Measurements from ENCODE around the gene MRGPRX2. TPM values are rescaled to one million over a fixed set of nuclear protein-coding genes. Genes with fewer than 3 reads are reported as not detected.

The MRGPRX2 gene
- total RNA-seq, 2 donors from 2014 or later: not detected

GRCh38 chr11:19093976-19094375 is 33.5 kb upstream of the MRGPRX2 start:
- DNase-seq: no peak
- no peak overlapping the region for H3K4me3 ChIP-seq (ENCODE audit: low read length)
- peaks cover 9% of the 10 kb centered on the region for H3K27me3 ChIP-seq (ENCODE audit: control insufficient read depth, insufficient read depth, low read length, poor library complexity, severe bottlenecking)
- H3K36me3 ChIP-seq (ENCODE audit: control insufficient read depth, insufficient read depth, low read length): no peaks in the 10 kb centered on the region
- H3K27ac ChIP-seq (ENCODE audit: low read depth, low read length): no peak overlapping the region
- TF ChIP-seq, protein P1, sequence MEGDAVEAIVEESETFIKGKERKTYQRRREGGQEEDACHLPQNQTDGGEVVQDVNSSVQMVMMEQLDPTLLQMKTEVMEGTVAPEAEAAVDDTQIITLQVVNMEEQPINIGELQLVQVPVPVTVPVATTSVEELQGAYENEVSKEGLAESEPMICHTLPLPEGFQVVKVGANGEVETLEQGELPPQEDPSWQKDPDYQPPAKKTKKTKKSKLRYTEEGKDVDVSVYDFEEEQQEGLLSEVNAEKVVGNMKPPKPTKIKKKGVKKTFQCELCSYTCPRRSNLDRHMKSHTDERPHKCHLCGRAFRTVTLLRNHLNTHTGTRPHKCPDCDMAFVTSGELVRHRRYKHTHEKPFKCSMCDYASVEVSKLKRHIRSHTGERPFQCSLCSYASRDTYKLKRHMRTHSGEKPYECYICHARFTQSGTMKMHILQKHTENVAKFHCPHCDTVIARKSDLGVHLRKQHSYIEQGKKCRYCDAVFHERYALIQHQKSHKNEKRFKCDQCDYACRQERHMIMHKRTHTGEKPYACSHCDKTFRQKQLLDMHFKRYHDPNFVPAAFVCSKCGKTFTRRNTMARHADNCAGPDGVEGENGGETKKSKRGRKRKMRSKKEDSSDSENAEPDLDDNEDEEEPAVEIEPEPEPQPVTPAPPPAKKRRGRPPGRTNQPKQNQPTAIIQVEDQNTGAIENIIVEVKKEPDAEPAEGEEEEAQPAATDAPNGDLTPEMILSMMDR (conservative IDR thresholded peaks at IDR 0.05): no peak
- Mint-ChIP-seq H3K4me1 (no peaks in the 10 kb centered on the region), H3K27ac (no peak overlapping the region), H3K36me3 (ENCODE audit: low read depth) (no peaks in the 10 kb centered on the region), H3K9me3 (no peaks in the 10 kb centered on the region), H3K27me3 (ENCODE audit: insufficient read depth) (peaks cover 17% of the 10 kb centered on the region), H3K4me3 (no peak overlapping the region)
- WGBS, 2 experiments (ENCODE audit: insufficient coverage in 1 of 2, insufficient read length in 1 of 2): 60 to 79% methylated on average over 1 to 4 of the region's 4 CpGs
- H3K4me1 ChIP-seq (ENCODE audit: control insufficient read depth, insufficient read depth, low read length): no peaks in the 10 kb centered on the region
- H3K9me3 ChIP-seq (ENCODE audit: control insufficient read depth, low read length): no peaks in the 10 kb centered on the region
- H3K9ac ChIP-seq (ENCODE audit: extremely low read depth, low read length, poor library complexity, severe bottlenecking): no peak overlapping the region

- Histone ChIP-seq H3K27me3 (ENCODE audit: control insufficient read depth, insufficient read depth, low read length, poor library complexity, severe bottlenecking) (peaks cover 9% of the 10 kb centered on the region), H3K27ac (ENCODE audit: low read depth, low read length) (no peak overlapping the region), H3K4me3 (ENCODE audit: low read length) (no peak overlapping the region), H3K9ac (ENCODE audit: extremely low read depth, low read length, poor library complexity, severe bottlenecking) (no peak overlapping the region), H3K4me1 (ENCODE audit: control insufficient read depth, insufficient read depth, low read length) (no peaks in the 10 kb centered on the region), H3K36me3 (ENCODE audit: control insufficient read depth, insufficient read depth, low read length) (no peaks in the 10 kb centered on the region), H3K9me3 (ENCODE audit: control insufficient read depth, low read length) (no peaks in the 10 kb centered on the region)
- Mint-ChIP-seq H3K27ac (no peak overlapping the region), H3K9me3 (no peaks in the 10 kb centered on the region), H3K4me3 (no peak overlapping the region), H3K36me3 (ENCODE audit: low read depth) (no peaks in the 10 kb centered on the region), H3K27me3 (ENCODE audit: insufficient read depth) (peaks cover 17% of the 10 kb centered on the region), H3K4me1 (no peaks in the 10 kb centered on the region)
- WGBS, 2 experiments (ENCODE audit: insufficient coverage in 1 of 2, insufficient read length in 1 of 2): 87% methylated on average over 2 of the region's 2 CpGs; no CpG with 5 or more reads in 1 of the 2 experiments
- DNase-seq: no peak
- TF ChIP-seq, protein P1 (conservative IDR thresholded peaks at IDR 0.05): no peak
These were observed 32.3 kb upstream of the MRGPRX2 start for GRCh38 chr11:19092850-19093249.

DNA sequence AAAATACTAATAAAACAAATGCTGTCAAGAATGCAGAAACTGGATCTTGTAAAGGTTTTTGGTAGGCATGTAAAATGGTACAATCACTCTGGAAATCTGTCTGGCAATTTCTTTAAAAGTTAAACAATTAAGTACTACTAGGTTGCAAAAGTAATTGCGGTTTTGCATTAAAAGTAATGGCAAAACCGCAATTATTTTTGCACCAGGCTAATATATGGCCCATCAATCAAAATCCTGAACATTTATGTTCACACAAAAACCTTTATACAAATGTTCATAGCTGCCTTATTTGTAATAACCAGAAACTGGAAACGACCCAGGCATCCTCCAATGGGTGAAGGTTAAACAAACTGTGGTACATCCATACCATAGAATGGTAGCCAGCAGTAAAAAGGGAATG is 31.8 kb upstream of the MRGPRX2 start:
- no peak for DNase-seq
- peaks cover 8% of the 10 kb centered on the region for H3K27me3 ChIP-seq (ENCODE audit: control insufficient read depth, insufficient read depth, low read length, poor library complexity, severe bottlenecking)
- no peak overlapping the region for H3K27ac ChIP-seq (ENCODE audit: low read depth, low read length)
- H3K9ac ChIP-seq (ENCODE audit: extremely low read depth, low read length, poor library complexity, severe bottlenecking): no peak overlapping the region
- TF ChIP-seq, protein P1 (conservative IDR thresholded peaks at IDR 0.05): no peak
- H3K27ac Mint-ChIP-seq: no peak overlapping the region
- H3K36me3 ChIP-seq (ENCODE audit: control insufficient read depth, insufficient read depth, low read length): no peaks in the 10 kb centered on the region
- H3K4me3 ChIP-seq (ENCODE audit: low read length): no peak overlapping the region
- 71 to 83% methylated on average over 3 of the region's 3 CpGs for WGBS, 2 experiments (ENCODE audit: insufficient coverage in 1 of 2, insufficient read length in 1 of 2)
- H3K27me3 Mint-ChIP-seq (ENCODE audit: insufficient read depth): peaks cover 17% of the 10 kb centered on the region
- H3K4me1 Mint-ChIP-seq: no peaks in the 10 kb centered on the region
- no peaks in the 10 kb centered on the region for H3K9me3 Mint-ChIP-seq
- H3K4me1 ChIP-seq (ENCODE audit: control insufficient read depth, insufficient read depth, low read length): no peaks in the 10 kb centered on the region
- H3K36me3 Mint-ChIP-seq (ENCODE audit: low read depth): no peaks in the 10 kb centered on the region
- H3K9me3 ChIP-seq (ENCODE audit: control insufficient read depth, low read length): no peaks in the 10 kb centered on the region
- no peak overlapping the region for H3K4me3 Mint-ChIP-seq

Data from endodermal cell (in vitro differentiated cells).